Endothelial cell of umbilical vein (primary cell): ENCODE results near the gene ARF1. TPM values are rescaled to one million over a fixed set of nuclear protein-coding genes. Genes with fewer than 3 reads are reported as not detected.

Experiments used
- BruUV-seq: library from RNA; stranded (reverse); fragments of 400-500 nt; replicated peaks from 2 replicates; lab custom pipeline; 2021; lab: Mats Ljungman, UMichigan
- CTCF ChIA-PET: fragments of 300-600, 350-600 bp; sonication (Branson Sonifier 250); formaldehyde crosslinking; loops from one replicate; lab custom pipeline; 2021; ENCODE audit warnings: antibody characterized with exemption, inconsistent platforms; lab: Charles Lee
- POLR2A ChIA-PET: fragments of 300-600, 350-600 bp; sonication (Branson Sonifier 250); formaldehyde crosslinking; loops from one replicate; lab custom pipeline; 2021; ENCODE audit warnings: antibody characterized with exemption, inconsistent platforms; lab: Charles Lee
- DNase-seq: peaks from one replicate; pipeline ENCODE4 v3.0.0-alpha.2; 2011; ENCODE audit warnings: low read depth, low spot score
- FAIRE-seq: peaks from 2 replicates; lab custom pipeline; 2011; peaks lifted over from hg19 to GRCh38; lab: Jason Lieb, UNC
- H2AFZ ChIP-seq: 2 replicates; pipeline ENCODE4 v1.6.0; 2012; ENCODE audit warnings: low read depth, low read length, control low read depth, inconsistent platforms
- H3K27ac ChIP-seq: 2 replicates; pipeline ENCODE4 v1.5.1; 2011; ENCODE audit warnings: low read depth, mild to moderate bottlenecking, control low read depth, low read length, moderate library complexity; ENCODE audit not compliant: insufficient read depth
- H3K27me3 ChIP-seq, 2 experiments: 2 replicates each; pipeline versions ENCODE4 v1.6.0 to v1.6.1; 2011; ENCODE audit warnings: low read length in 2 of 2, mixed read lengths in 1 of 2; ENCODE audit not compliant: control insufficient read depth in 2 of 2, insufficient read depth in 2 of 2
- H3K36me3 ChIP-seq, 2 experiments: 2 replicates in 1 of 2; 3 replicates in 1 of 2; pipeline ENCODE4 v1.5.1; 2011; ENCODE audit warnings: low read length in 2 of 2, mild to moderate bottlenecking in 1 of 2, moderate library complexity in 1 of 2; ENCODE audit not compliant: control insufficient read depth in 2 of 2, insufficient read depth in 2 of 2; ENCODE audit errors: extremely low read depth in 1 of 2
- H3K4me1 ChIP-seq: 3 replicates; pipeline ENCODE4 v1.5.1; 2011; ENCODE audit warnings: mild to moderate bottlenecking, low read length; ENCODE audit not compliant: control insufficient read depth, insufficient read depth; ENCODE audit errors: extremely low read depth
- H3K4me2 ChIP-seq: 2 replicates; pipeline ENCODE4 v1.6.1; 2011; ENCODE audit warnings: low read length, control low read depth, mixed read lengths; ENCODE audit not compliant: insufficient read depth
- H3K4me3 ChIP-seq, 3 experiments: fragments of 200-600 bp in 1 of 3; sonication (generic), shearing (Covaris generic) in 1 of 3; replicated peaks in 1 of 3; 2 replicates each; pipeline ENCODE4 v1.5.1; 2011 to 2016; ENCODE audit warnings: control low read depth in 3 of 3, low read length in 3 of 3, mild to moderate bottlenecking in 2 of 3, inconsistent platforms in 1 of 3, low read depth in 1 of 3, moderate library complexity in 1 of 3; ENCODE audit not compliant: insufficient read depth in 1 of 3
- H3K79me2 ChIP-seq: 2 replicates; pipeline ENCODE4 v1.6.0; 2012; ENCODE audit warnings: low read length, inconsistent platforms; ENCODE audit not compliant: control insufficient read depth, insufficient read depth
- H3K9ac ChIP-seq: replicated peaks from 2 replicates; pipeline ENCODE3; 2011; ENCODE audit warnings: low read length, control low read depth; ENCODE audit not compliant: insufficient read depth; ENCODE audit errors: extremely low read depth
- H3K9me1 ChIP-seq: replicated peaks from 3 replicates; pipeline ENCODE4 v1.6.0; 2011; ENCODE audit warnings: mild to moderate bottlenecking, low read length; ENCODE audit not compliant: control insufficient read depth, insufficient read depth; ENCODE audit errors: extremely low read depth
- H3K9me3 ChIP-seq: replicated peaks from 2 replicates; pipeline ENCODE4 v1.5.1; 2012; ENCODE audit warnings: low read length, inconsistent platforms; ENCODE audit not compliant: control insufficient read depth, insufficient read depth
- H4K20me1 ChIP-seq: replicated peaks from 2 replicates; pipeline ENCODE3; 2011; ENCODE audit warnings: mild to moderate bottlenecking, low read length; ENCODE audit not compliant: control insufficient read depth, insufficient read depth; ENCODE audit errors: extremely low read depth
- EZH2 ChIP-seq: IDR thresholded peaks from 2 replicates; pipeline ENCODE4 v1.6.1; 2012; ENCODE audit warnings: borderline replicate concordance, low read depth, mild to moderate bottlenecking, moderate library complexity, low read length, inconsistent platforms; ENCODE audit not compliant: severe bottlenecking
- FOS ChIP-seq: IDR thresholded peaks from 2 replicates; pipeline ENCODE4 v1.6.1; 2011; ENCODE audit warnings: mild to moderate bottlenecking, low read length, moderate library complexity, borderline replicate concordance; ENCODE audit not compliant: insufficient read depth
- GATA2 ChIP-seq: IDR thresholded peaks from 2 replicates; pipeline ENCODE4 v1.7.0; 2011; ENCODE audit warnings: low read depth, mild to moderate bottlenecking, moderate library complexity, mixed read lengths, low read length; ENCODE audit not compliant: insufficient read length, insufficient read depth
- JUN ChIP-seq: IDR thresholded peaks from 2 replicates; pipeline ENCODE4 v1.6.1; 2011; ENCODE audit warnings: borderline replicate concordance, low read depth; ENCODE audit not compliant: insufficient read length, insufficient read depth
- MAX ChIP-seq: IDR thresholded peaks from 2 replicates; pipeline ENCODE4 v1.6.1; 2011; ENCODE audit not compliant: insufficient read depth, insufficient read length
- MYC ChIP-seq: IDR thresholded peaks from one replicate; pipeline ENCODE4 v1.6.1; 2011; ENCODE audit warnings: mild to moderate bottlenecking, low read depth, low read length
- POLR2A ChIP-seq: IDR thresholded peaks from 2 replicates; pipeline ENCODE4 v1.6.1; 2012; ENCODE audit warnings: low read depth, mild to moderate bottlenecking, control low read depth, low read length
- POLR2AphosphoS5 ChIP-seq: IDR thresholded peaks from 2 replicates; pipeline ENCODE4 v1.6.1; 2012; ENCODE audit warnings: low read depth, mild to moderate bottlenecking, control low read depth, low read length, moderate library complexity; ENCODE audit not compliant: insufficient read depth
- dilution Hi-C: fragments of 300-500 bp; cut with MboI; formaldehyde crosslinking; loops from one replicate; pipeline ENCODE4 v1.15.0; 2019; ENCODE audit warnings: low sequenced_read_pairs; ENCODE audit not compliant: extremely low pct_ligation_motif_present
- intact Hi-C: fragments of 100-400 bp; cut with micrococcal nuclease; formaldehyde crosslinking; loops from one replicate; pipeline ENCODE4 v1.10.0; 2022
- polyA plus RNA-seq, 4 experiments: library from polyadenylated mRNA; depleted of rRNA in 3 of 4; stranded (reverse) in 3 of 4; unstranded in 1 of 4; fragments of >200 nt; gene quantifications; 2 replicates each; pipeline versions ENCODE4 v1.2.1 to v1.2.3, GENCODE V29; 2011 to 2012; ENCODE audit warnings: missing spikeins in 1 of 4
- total RNA-seq: library from RNA; stranded (reverse); gene quantifications from 2 replicates; pipeline ENCODE4 v1.2.3, GENCODE V29; 2021
- TF ChIP-seq, protein P1 (sequence below), 2 donors: IDR thresholded peaks; 1 replicate in 1 of 2; 2 replicates in 1 of 2; pipeline ENCODE4 v1.5.1; 2011; ENCODE audit warnings: low read length in 2 of 2, mild to moderate bottlenecking in 2 of 2, moderate library complexity in 2 of 2, control low read depth in 1 of 2, inconsistent platforms in 1 of 2, low read depth in 1 of 2; ENCODE audit not compliant: insufficient read depth in 1 of 2; ENCODE audit errors: extremely low read depth in 1 of 2

The ARF1 gene
- total and polyA plus RNA-seq, 2 donors (not counting 3 experiments of a cell fraction or from before 2014, with no cell fraction given): 499 to 844 TPM

DNA sequence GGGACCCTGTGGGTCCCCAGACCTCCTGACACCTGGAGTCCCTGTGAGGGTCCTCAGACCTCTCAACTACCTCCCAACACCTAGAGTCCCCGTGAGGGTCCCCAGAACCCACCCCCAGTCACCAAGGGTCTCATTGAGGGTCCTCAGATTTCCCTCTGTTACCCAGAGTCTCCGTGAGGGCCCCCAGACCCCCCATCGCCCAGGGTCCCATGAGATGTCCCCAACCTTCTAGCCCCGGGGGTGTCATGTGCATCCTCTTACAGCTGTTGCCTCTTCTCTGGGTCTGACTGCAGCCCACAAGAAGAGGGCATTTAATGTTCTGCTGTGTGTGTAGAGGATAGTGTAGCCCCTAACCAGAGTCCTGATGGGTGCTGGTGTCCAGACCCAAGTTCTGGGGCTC, 65.3 kb downstream of the ARF1 start:
- H3K4me1 ChIP-seq: peaks cover 18% of the 10 kb centered on the region
- no TSS peak for BruUV-seq
- ChIA-PET POLR2A (no interaction called here), CTCF (interaction anchor here (1.2 to 1.6 kb wide), 5 partner anchors 15 to 41 kb away, joined by 3 to 12 read pairs (median 6); partner anchors contain the start of gene IBA57)
- H3K36me3 ChIP-seq: peaks cover 0 to 16% of the 10 kb centered on the region in 2 experiments
- H3K4me2 ChIP-seq: no peak overlapping the region
- H3K27ac ChIP-seq: no peak overlapping the region
- TF ChIP-seq POLR2AphosphoS5 (no peak), JUN (no peak), MAX (no peak), POLR2A (no peak), GATA2 (no peak), FOS (no peak), EZH2 (no peak), MYC (no peak)
- TF ChIP-seq, protein P1, sequence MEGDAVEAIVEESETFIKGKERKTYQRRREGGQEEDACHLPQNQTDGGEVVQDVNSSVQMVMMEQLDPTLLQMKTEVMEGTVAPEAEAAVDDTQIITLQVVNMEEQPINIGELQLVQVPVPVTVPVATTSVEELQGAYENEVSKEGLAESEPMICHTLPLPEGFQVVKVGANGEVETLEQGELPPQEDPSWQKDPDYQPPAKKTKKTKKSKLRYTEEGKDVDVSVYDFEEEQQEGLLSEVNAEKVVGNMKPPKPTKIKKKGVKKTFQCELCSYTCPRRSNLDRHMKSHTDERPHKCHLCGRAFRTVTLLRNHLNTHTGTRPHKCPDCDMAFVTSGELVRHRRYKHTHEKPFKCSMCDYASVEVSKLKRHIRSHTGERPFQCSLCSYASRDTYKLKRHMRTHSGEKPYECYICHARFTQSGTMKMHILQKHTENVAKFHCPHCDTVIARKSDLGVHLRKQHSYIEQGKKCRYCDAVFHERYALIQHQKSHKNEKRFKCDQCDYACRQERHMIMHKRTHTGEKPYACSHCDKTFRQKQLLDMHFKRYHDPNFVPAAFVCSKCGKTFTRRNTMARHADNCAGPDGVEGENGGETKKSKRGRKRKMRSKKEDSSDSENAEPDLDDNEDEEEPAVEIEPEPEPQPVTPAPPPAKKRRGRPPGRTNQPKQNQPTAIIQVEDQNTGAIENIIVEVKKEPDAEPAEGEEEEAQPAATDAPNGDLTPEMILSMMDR (IDR thresholded peaks at IDR 0.05; ENCODE audit: extremely low read depth in 1 of 2, insufficient read depth in 1 of 2, low read depth in 1 of 2, low read length in 2 of 2): no peak
- dilution Hi-C loops (no loop called here), intact Hi-C loops (loop anchor here (1.0 kb wide), 2 partner anchors 7 to 15 kb away; partner anchors contain the start of gene GUK1)
- H3K9ac ChIP-seq: no peak overlapping the region
- FAIRE-seq: no peak
- H4K20me1 ChIP-seq: no peaks in the 10 kb centered on the region
- no peak overlapping the region for H3K4me3 ChIP-seq
- no peak for DNase-seq
- H2AFZ ChIP-seq: no peak overlapping the region
- no peaks in the 10 kb centered on the region for H3K27me3 ChIP-seq
- peaks cover 44% of the 10 kb centered on the region for H3K79me2 ChIP-seq
- H3K9me3 ChIP-seq: no peaks in the 10 kb centered on the region
- H3K9me1 ChIP-seq: no peaks in the 10 kb centered on the region
